GM19397 (cell line): Measurements from ENCODE around the gene CEP164.

ENCODE experiments used
- ATAC-seq: cut with Tn5 transposase; IDR thresholded peaks from one replicate; pipeline ENCODE4 v1.9.1; 2021; ENCODE audit warnings: mild to moderate bottlenecking, moderate library complexity; ENCODE audit not compliant: unreplicated experiment

CEP164 gene

GRCh38 chr11:117356126-117356890 lies 28.7 kb downstream of the CEP164 start:
- no peak for ATAC-seq

GRCh38 chr11:117361432-117361831 lies 33.8 kb downstream of the CEP164 start:
- ATAC-seq = no peak

GRCh38 chr11:117366248-117366647 lies 38.6 kb downstream of the CEP164 start:
- no peak for ATAC-seq

- no peak for ATAC-seq
These were observed 39.2 kb downstream of the CEP164 start for GRCh38 chr11:117366875-117367274.

GRCh38 chr11:117369534-117369933 lies 41.9 kb downstream of the CEP164 start:
- no peak for ATAC-seq

GRCh38 chr11:117371453-117371852 lies 43.8 kb downstream of the CEP164 start:
- ATAC-seq = no peak

- no peak for ATAC-seq
These were observed 46.8 kb downstream of the CEP164 start for GRCh38 chr11:117374316-117375055.

- ATAC-seq = no peak
These were observed 48.3 kb downstream of the CEP164 start for GRCh38 chr11:117375960-117376359.

GRCh38 chr11:117376517-117376916 lies 48.9 kb downstream of the CEP164 start:
- no peak for ATAC-seq

- no peak for ATAC-seq
These were observed 51.6 kb downstream of the CEP164 start for GRCh38 chr11:117378976-117379865.

GRCh38 chr11:117380676-117381075 lies 53.0 kb downstream of the CEP164 start:
- no peak for ATAC-seq

GRCh38 chr11:117381481-117382387 lies 54.1 kb downstream of the CEP164 start:
- no peak for ATAC-seq

- no peak for ATAC-seq
These were observed 55.1 kb downstream of the CEP164 start for GRCh38 chr11:117382746-117383145.

- ATAC-seq = no peak
These were observed 56.4 kb downstream of the CEP164 start for GRCh38 chr11:117384045-117384444.

- ATAC-seq = no peak
These were observed 57.8 kb downstream of the CEP164 start for GRCh38 chr11:117385471-117385870.

- ATAC-seq = no peak
These were observed 58.3 kb downstream of the CEP164 start for GRCh38 chr11:117385906-117386305.

- ATAC-seq = no peak
These were observed 60.5 kb downstream of the CEP164 start for GRCh38 chr11:117387992-117388755.

- no peak for ATAC-seq
These were observed 63.1 kb downstream of the CEP164 start for GRCh38 chr11:117390743-117391142.

GRCh38 chr11:117391181-117391580 lies 63.5 kb downstream of the CEP164 start:
- no peak for ATAC-seq
